DND-41 (cell line): ENCODE data around the gene TP53BP1.

ENCODE experiments used
- ATAC-seq: fragments of 200-7000 bp; cut with Tn5 transposase; 3 replicates; pipeline ENCODE4 v1.9.1; 2021; ENCODE audit warnings: low read depth; ENCODE audit not compliant: insufficient read depth
- DNase-seq: peaks from one replicate; pipeline ENCODE4 v3.0.0-alpha.2; 2020
- H2AFZ ChIP-seq: 2 replicates; pipeline ENCODE4 v1.6.0; 2012; ENCODE audit warnings: low read depth, low read length
- H3K27ac ChIP-seq: 2 replicates; pipeline ENCODE4 v1.5.1; 2012; ENCODE audit warnings: low read length, inconsistent platforms
- H3K27me3 ChIP-seq: fragments of 200-600 bp; sonication (generic); 2 replicates; pipeline ENCODE4 v1.6.0; 2012; ENCODE audit warnings: low read length, mild to moderate bottlenecking, inconsistent platforms; ENCODE audit not compliant: insufficient read depth, poor library complexity
- H3K36me3 ChIP-seq: 2 replicates; pipeline ENCODE4 v1.5.1; 2012; ENCODE audit warnings: low read length, inconsistent platforms; ENCODE audit not compliant: insufficient read depth
- H3K4me1 ChIP-seq: 2 replicates; pipeline ENCODE4 v1.5.1; 2012; ENCODE audit warnings: mild to moderate bottlenecking, low read length; ENCODE audit not compliant: insufficient read depth
- H3K4me2 ChIP-seq: 2 replicates; pipeline ENCODE4 v1.6.0; 2012; ENCODE audit warnings: mild to moderate bottlenecking, moderate library complexity, low read length, inconsistent platforms; ENCODE audit not compliant: insufficient read depth
- H3K4me3 ChIP-seq, 2 experiments: fragments of 200-600 bp in 1 of 2; shearing (Covaris generic) in 1 of 2; 2 replicates each; pipeline ENCODE4 v1.5.1; 2012 to 2016; ENCODE audit warnings: inconsistent platforms in 2 of 2, low read length in 2 of 2, mild to moderate bottlenecking in 2 of 2, low read depth in 1 of 2, moderate library complexity in 1 of 2
- H3K79me2 ChIP-seq: 2 replicates; pipeline ENCODE4 v1.6.0; 2012; ENCODE audit warnings: low read length, inconsistent platforms; ENCODE audit not compliant: insufficient read depth
- H3K9ac ChIP-seq: 2 replicates; pipeline ENCODE4 v1.6.0; 2012; ENCODE audit warnings: low read depth, mild to moderate bottlenecking, inconsistent platforms, low read length, moderate library complexity
- H3K9me3 ChIP-seq: 2 replicates; pipeline ENCODE4 v1.5.1; 2012; ENCODE audit warnings: low read length, moderate library complexity, mild to moderate bottlenecking, inconsistent platforms; ENCODE audit not compliant: insufficient read depth, severe bottlenecking
- H4K20me1 ChIP-seq: 2 replicates; pipeline ENCODE4 v1.6.0; 2012; ENCODE audit warnings: low read length; ENCODE audit not compliant: insufficient read depth
- EZH2 ChIP-seq: IDR thresholded peaks from 3 replicates; pipeline ENCODE4 v1.6.1; 2012; ENCODE audit warnings: borderline replicate concordance, low read depth, mild to moderate bottlenecking, moderate library complexity, low read length, inconsistent platforms; ENCODE audit not compliant: severe bottlenecking
- TF ChIP-seq, protein P1 (sequence below): IDR thresholded peaks from 2 replicates; pipeline ENCODE4 v1.5.1; 2012; ENCODE audit warnings: borderline replicate concordance, low read length, moderate library complexity, mild to moderate bottlenecking; ENCODE audit not compliant: poor library complexity, severe bottlenecking; ENCODE audit errors: extremely low read depth

TP53BP1 gene

DNA sequence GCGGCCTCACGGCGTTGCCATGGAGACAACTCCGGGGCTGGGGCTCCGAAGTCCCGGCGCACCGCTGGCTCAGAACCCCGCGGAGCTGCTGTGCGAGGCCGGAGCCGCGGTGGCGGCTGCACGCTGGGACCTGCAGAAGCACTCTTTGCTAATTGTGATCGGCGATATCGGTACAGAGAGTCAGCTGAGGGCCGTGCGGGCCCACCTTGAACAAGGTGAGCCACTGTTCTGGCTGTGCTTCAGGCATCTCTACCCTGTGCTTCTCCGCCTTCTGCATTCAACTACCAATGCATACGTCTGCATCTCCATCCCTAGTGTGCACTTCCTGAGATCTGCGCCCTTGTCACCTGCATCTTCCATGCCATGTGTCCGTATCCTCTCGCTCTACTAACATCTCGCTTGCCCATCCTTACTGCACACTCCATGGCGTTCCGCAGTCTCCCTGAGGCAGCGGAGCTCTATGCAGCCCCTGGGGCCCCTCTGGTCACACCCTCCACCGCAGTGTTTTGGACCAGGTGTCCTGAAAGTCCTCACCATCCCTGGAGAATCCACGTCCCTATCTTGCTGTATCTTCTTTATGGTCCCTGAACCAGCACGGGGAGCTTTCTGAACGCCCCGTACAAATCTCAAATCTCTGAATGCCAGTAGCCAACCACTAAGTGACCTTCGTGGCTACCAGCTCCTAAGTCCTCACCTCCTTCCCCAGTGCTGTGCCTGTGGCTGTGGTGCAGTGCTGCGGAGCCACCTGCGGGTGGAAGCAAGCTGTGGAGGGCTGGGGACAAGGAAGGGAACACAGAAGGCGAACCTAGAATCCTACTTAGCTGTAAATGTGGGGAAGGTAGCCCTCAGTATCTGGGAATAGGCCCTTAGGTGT lies 18.3 kb upstream of the TP53BP1 start:
- Histone ChIP-seq H3K79me2 (peaks cover 20% of the 10 kb centered on the region), H3K4me2 (peak overlapping the region; percentile 85), H3K9me3 (no peaks in the 10 kb centered on the region), H4K20me1 (no peaks in the 10 kb centered on the region), H3K4me1 (peaks cover 73% of the 10 kb centered on the region), H3K27me3 (no peaks in the 10 kb centered on the region), H3K9ac (peak overlapping the region; percentile 46), H3K36me3 (no peaks in the 10 kb centered on the region), H3K4me3 (peak overlapping the region; percentile 18 to 90; a peak in 3 of 4 replicates), H2AFZ (peak overlapping the region; percentile 52), H3K27ac (peak overlapping the region; percentile 56)
- DNase-seq = peak; percentile 54
- no peak for ATAC-seq
- no peak for TF ChIP-seq EZH2
- TF ChIP-seq, protein P1, sequence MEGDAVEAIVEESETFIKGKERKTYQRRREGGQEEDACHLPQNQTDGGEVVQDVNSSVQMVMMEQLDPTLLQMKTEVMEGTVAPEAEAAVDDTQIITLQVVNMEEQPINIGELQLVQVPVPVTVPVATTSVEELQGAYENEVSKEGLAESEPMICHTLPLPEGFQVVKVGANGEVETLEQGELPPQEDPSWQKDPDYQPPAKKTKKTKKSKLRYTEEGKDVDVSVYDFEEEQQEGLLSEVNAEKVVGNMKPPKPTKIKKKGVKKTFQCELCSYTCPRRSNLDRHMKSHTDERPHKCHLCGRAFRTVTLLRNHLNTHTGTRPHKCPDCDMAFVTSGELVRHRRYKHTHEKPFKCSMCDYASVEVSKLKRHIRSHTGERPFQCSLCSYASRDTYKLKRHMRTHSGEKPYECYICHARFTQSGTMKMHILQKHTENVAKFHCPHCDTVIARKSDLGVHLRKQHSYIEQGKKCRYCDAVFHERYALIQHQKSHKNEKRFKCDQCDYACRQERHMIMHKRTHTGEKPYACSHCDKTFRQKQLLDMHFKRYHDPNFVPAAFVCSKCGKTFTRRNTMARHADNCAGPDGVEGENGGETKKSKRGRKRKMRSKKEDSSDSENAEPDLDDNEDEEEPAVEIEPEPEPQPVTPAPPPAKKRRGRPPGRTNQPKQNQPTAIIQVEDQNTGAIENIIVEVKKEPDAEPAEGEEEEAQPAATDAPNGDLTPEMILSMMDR = peak; percentile 62

DNA sequence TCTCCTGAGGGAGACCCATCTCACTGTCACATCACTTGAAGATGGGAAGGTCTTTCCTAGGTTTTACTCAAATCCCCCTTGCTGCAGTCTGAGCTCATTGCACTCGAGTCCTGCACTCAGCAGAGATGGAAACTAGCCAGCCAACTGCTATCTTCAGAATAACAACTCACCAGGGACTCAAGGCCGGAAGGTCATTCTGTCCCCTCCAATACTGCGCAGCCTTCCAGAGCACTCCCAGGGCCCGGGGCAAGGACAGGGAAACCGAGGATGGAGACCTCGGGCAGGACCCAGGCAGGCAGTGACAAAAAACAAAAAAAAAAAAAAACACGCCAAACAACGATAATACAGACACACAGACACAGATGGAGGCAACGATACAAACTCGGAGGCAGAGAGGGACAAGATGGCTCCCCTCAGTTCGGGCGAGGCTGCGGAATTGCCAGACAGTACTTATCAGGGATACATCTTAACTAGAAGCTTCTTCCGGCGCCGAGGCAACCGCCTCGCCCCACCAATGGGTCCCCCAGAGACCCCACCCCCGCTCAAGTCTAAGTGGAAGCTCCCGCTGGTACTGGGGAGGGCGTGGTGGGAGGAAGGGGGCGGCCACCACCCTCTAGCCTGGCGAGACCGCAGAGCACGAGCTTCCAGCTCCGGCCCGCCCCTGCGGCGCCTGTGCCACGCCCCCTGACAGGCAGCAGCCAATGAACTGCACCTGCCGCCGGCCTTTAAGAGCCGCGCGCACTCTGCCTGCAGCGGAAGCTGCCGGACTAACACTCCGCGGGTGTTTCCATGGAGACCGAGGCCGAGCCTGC lies 17.4 kb upstream of the TP53BP1 start:
- peak; percentile 84 for ATAC-seq
- Histone ChIP-seq H3K9ac (peak overlapping the region; percentile 90), H2AFZ (peak overlapping the region; percentile 98), H4K20me1 (no peaks in the 10 kb centered on the region), H3K79me2 (peaks cover 20% of the 10 kb centered on the region), H3K27ac (peak overlapping the region; percentile 99), H3K4me3 (peak overlapping the region; percentile 70 to 90), H3K4me2 (peak overlapping the region; percentile 85), H3K4me1 (peaks cover 64% of the 10 kb centered on the region), H3K27me3 (no peaks in the 10 kb centered on the region), H3K9me3 (no peaks in the 10 kb centered on the region), H3K36me3 (no peaks in the 10 kb centered on the region)
- TF ChIP-seq, protein P1 = peak; percentile 48
- TF ChIP-seq EZH2 = no peak
- DNase-seq = peak; percentile 99

DNA sequence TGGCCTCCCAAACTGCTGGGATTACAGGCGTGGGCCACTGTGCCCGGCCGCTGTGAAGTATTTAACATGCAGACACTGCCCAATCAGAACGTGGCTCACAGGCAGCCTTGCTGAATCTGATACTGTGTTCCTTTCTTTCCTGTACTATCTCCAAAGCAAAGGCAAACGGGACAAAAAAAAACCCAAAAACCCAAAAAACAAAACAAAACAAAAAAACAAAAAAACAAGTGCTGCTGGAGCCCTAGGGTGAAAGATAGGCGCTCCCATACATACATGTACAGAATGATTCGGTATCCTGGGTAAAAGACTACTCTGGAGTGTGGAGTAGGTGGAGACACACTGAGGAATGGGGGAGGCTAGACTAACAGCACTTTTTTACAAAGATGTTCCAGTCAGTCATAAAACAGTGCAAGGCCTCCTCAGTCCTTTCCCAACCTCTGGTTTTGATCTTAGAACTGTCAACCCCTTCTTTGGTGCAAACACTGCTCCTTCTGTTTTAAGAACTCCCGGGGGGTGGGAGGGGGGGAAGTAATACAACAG lies 16.8 kb upstream of the TP53BP1 start:
- TF ChIP-seq, protein P1 = no peak
- H3K36me3 ChIP-seq = no peaks in the 10 kb centered on the region
- peak overlapping the region; percentile 70 to 90; a peak in 3 of 4 replicates for H3K4me3 ChIP-seq
- H3K4me2 ChIP-seq = peak overlapping the region; percentile 85
- ATAC-seq (no peak), DNase-seq (no peak)
- H3K9ac ChIP-seq = peak overlapping the region; percentile 90
- no peaks in the 10 kb centered on the region for H4K20me1 ChIP-seq
- peak overlapping the region; percentile 98 for H2AFZ ChIP-seq
- no peaks in the 10 kb centered on the region for H3K27me3 ChIP-seq
- H3K79me2 ChIP-seq = peaks cover 20% of the 10 kb centered on the region
- peaks cover 58% of the 10 kb centered on the region for H3K4me1 ChIP-seq
- H3K9me3 ChIP-seq = no peaks in the 10 kb centered on the region
- peak overlapping the region; percentile 99 for H3K27ac ChIP-seq
